LNCaP clone FGC (cell line): ENCODE measurements around the gene RAB34.
"Not testable (repeated sequence)": the region's sequence is repeated elsewhere in the genome, so short reads cannot be mapped to it uniquely, and the experiment has no call there.

Experiments used
- DNase-seq: peaks from one replicate; pipeline ENCODE4 v3.0.0-alpha.2; 2011; ENCODE audit warnings: low read depth
- H3K4me3 ChIP-seq: 2 replicates; pipeline ENCODE4 v1.5.1; 2011; ENCODE audit warnings: mild to moderate bottlenecking, low read depth, low read length, control low read depth
- CTCF ChIP-seq: IDR thresholded peaks from 2 replicates; pipeline ENCODE4 v1.5.1; 2012; ENCODE audit warnings: mild to moderate bottlenecking; ENCODE audit not compliant: control insufficient read depth, insufficient read depth; ENCODE audit errors: extremely low read depth

Gene RAB34

DNA sequence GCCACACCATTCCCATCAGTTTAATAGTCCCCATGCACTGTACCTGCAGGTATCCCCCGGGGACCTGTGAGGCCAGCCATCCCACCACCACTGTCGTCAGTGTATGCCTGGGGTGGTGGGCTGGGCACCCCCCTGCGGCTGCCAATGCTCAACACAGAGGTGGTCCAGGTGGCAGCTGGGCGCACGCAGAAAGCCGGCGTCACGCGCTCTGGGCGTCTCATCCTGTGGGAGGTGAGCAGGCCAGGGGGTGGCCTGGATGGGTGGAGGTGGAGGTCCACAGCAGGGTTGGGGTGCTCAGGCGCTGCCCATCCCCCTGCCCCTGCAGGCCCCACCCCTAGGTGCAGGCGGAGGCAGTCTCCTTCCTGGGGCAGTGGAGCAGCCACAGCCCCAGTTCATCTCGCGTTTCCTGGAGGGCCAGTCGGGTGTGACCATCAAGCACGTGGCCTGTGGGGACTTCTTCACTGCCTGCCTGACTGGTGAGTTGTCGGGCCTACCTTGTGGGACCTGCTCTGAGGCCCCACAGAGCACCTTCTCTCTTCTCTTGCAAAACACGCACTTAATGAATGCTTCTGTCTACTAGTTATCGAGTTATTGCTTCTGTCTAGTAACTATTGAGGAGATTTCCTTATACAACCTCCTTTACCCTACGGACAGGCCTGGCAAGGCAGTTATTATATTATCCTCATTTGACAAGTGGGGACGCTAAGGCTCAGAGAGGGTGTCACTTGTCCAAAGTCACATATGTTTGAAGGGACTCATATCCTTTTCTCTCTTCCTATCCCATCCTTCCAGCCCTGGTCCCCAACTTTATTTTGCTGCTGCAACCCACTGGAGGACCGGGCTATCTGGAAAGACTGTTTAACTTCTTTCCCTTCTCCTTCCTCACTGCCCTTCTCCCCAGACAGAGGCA, 20.4 kb upstream of the RAB34 start:
- TF ChIP-seq CTCF, result no peak
- no peak for DNase-seq

DNA sequence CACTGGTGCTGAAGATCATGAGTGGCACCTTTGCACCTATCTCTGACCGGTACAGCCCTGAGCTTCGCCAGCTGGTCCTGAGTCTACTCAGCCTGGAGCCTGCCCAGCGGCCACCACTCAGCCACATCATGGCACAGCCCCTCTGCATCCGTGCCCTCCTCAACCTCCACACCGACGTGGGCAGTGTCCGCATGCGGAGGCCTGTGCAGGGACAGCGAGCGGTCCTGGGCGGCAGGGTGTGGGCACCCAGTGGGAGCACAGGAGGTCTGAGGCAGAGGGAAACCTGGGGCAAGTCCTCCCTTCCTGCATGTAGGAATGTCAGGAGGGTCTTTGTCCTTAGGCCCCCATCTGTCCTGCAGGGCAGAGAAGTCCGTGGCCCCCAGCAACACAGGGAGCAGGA, 19.6 kb upstream of the RAB34 start:
- no peak for TF ChIP-seq CTCF
- no peak overlapping the region for H3K4me3 ChIP-seq
- DNase-seq, result no peak

More for the DNA sequence above, 20.4 kb upstream of the RAB34 start:
- no peak overlapping the region for H3K4me3 ChIP-seq

DNA sequence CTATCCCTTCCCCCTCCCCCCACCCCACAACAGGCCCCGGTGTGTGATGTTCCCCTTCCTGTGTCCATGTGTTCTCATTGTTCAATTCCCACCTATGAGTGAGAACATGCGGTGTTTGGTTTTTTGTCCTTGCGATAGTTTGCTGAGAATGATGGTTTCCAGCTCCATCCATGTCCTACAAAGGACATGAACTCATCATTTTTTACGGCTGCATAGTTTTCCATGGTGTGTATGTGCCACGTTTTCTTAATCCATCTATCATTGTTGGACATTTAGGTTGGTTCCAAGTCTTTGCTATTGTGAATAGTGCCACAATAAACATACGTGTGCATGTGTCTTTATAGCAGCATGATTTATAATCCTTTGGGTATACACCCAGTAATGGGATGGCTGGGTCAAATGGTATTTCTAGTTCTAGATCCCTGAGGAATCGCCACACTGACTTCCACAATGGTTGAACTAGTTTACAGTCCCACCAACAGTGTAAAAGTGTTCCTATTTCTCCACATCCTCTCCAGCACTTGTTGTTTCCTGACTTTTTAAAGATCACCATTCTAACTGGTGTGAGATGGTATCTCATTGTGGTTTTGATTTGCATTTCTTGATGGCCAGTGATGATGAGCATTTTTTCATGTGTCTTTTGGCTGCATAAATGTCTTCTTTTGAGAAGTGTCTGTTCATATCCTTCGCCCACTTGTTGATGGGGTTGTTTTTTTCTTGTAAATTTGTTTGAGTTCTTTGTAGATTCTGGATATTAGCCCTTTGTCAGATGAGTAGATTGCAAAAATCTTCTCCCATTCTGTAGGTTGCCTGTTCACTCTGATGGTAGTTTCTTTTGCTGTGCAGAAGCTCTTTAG, 18.5 kb upstream of the RAB34 start:
- DNase-seq, H3K4me3 ChIP-seq: not testable (repeated sequence)

DNA sequence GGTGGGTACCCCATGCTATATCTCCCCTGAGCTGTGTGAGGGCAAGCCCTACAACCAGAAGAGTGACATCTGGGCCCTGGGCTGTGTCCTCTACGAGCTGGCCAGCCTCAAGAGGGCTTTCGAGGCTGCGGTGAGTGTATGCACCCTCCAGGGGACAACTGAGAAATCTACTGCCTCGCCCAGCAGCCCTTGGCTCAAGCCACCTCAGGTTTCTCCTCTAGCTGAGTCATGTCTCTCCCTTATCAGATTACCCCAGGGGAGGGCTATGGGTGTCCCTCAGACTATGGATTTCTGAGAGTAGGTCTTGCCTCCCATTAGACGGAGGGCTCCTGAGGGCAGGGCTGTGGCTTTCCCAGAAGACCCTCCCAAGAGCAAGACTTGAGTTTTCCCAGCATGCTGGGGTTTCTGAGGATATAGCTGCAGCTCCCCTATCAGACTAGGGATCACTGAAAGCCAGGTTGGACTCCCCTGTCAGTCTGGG, 17.6 kb upstream of the RAB34 start:
- DNase-seq, result no peak
- no peak overlapping the region for H3K4me3 ChIP-seq
- TF ChIP-seq CTCF, result no peak

- no peak for TF ChIP-seq CTCF
- DNase-seq, result no peak
These were observed 17.1 kb upstream of the RAB34 start for GRCh38 chr17:28734712-28735241.

DNA sequence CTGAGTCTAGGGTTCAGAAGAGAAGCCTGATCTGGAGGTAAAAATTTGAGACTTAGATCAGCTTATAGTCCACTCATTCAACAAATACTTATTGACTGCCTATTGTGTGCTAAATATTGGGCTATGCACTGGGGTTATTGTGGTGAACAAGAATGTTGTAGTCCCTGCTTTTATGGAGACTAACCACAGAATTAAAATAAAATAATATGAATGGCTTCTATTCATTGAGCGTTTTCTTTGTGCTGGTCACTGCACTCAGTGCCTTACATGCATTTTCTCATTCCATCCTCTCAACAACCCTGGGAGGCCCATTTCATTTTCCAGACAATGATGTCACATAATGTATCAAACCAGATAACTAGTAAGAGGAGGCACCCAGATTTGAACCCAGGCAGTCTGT, 15.7 kb upstream of the RAB34 start:
- H3K4me3 ChIP-seq, result no peak overlapping the region
- no peak for TF ChIP-seq CTCF
- DNase-seq, result no peak

More at GRCh38 chr17:28734712-28735241, 17.1 kb upstream of the RAB34 start:
- no peak overlapping the region for H3K4me3 ChIP-seq

GRCh38 chr17:28729950-28730330, 12.3 kb upstream of the RAB34 start:
- H3K4me3 ChIP-seq, result no peak overlapping the region
- no peak for TF ChIP-seq CTCF
- DNase-seq, result no peak
